Left colon (tissue), 2 donors: ENCODE measurements around the gene IPCEF1. TPM values are rescaled to one million over a fixed set of nuclear protein-coding genes. Genes with fewer than 3 reads are reported as not detected.

ENCODE experiments used
- ATAC-seq: fragments of 200-7000 bp; cut with Tn5 transposase; one replicate; pipeline ENCODE4 v1.9.1; 2020; ENCODE audit warnings: mild to moderate bottlenecking, moderate library complexity
- DNase-seq, 2 donors: peaks; one replicate each; pipeline ENCODE4 v3.0.0-alpha.2; 2020
- intact Hi-C, 2 donors: fragments of 100-400 bp; cut with DNase I in 1 of 2; cut with micrococcal nuclease in 1 of 2; formaldehyde crosslinking; loops; one replicate each; pipeline versions ENCODE4 v1.11.2 to v1.14.0; 2022; cut with DNase I, micrococcal nuclease
- total RNA-seq, 2 donors: library from RNA; stranded (reverse); fragmentation: NEBNext Ultra II Directional; extraction: Animal tissue kit (Norgen Biotek cat#: 25700); gene quantifications; one replicate each; pipeline ENCODE4 v1.2.1, GENCODE V29; 2021
- donor health status: DM: no; HTN: no; CAD: no.
- donor health status: DM: yes; HTN: yes; CAD: no.

Gene IPCEF1
- total RNA-seq, 2 donors from 2014 or later, result 1.2 to 1.8 TPM

DNA sequence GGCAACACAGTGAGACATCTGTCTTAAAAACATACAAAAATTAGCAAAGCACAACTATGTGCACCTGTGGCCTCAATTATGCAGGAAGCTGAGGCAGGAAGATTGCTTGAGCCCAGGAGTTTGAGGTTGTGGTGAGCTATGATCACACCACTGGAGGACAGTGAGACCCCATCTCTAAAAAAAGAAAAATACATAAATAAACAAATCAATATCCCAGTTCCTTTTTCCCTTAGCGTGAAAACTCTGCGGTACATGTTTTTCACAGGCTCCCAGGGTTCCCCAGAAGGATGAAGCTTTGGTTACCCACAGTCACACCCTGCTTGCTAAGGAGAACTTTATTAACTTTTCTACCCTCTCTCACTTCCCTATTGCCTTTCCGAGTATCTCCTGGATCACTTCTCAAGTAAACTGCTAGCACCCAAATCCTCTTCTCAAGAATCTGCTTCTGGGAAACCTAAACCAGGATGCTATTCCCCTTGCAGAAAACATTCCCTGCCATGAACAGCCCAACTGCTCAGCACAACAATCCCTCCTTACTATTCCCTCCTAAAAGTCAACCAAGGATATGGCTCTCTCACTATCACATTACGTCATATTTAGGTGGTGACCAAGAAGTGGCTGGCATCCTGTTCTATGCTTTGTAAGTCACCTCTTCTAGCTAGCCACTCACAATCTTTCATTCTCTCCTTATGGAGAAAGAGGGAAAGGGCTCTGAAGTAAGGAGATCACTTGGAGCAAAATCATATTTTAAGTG is 122.4 kb downstream of the IPCEF1 start:
- intact Hi-C loops, result no loop called here
- DNase-seq (no peak), ATAC-seq (no peak)

- ATAC-seq (no peak), DNase-seq (no peak)
- intact Hi-C loops, result no loop called here
These were observed 123.2 kb downstream of the IPCEF1 start for GRCh38 chr6:154233383-154233782.

DNA sequence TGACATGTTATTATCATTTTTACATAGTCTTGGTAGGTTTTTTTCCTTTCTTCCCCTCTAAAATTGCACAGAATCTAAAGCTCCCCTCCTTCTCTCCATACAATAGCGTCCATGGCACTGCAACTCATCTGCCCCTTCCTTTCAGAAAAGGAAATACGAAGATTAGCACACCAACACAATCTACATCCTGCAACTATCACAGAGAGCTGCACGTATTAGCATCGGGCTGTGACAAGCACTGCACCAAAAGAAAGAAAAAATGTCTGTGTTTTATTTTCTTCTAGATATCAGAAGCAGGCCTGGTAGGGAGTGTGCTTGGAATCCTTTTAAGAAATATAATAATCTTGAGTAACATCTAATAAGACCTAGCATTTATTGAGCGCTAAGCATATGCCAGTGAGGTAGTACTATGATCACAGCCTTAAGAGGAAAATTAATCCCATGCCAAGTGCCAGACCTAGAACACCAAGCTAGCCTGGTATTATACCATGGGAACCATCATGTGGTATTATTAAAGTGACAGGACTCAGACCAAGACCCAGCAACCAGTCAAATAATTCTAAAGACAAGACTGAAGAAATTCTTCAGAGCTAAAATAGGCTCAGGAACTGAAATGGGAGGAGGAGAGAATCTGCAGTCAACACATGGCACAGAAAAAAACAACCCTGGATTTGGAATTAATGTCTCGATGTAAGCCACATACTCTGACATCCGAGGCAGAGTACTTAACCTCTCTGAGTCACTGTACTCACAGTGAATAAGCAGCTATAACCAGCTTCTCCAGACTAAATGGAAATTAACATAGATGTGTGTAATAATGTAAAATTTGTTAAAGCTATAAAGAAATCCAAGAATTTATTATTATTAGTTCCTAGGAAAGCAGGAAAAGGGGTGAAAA is 124.3 kb downstream of the IPCEF1 start:
- DNase-seq (no peak), ATAC-seq (no peak)
- intact Hi-C loops, result no loop called here

- ATAC-seq (no peak), DNase-seq (no peak)
- intact Hi-C loops, result no loop called here
These were observed 125.5 kb downstream of the IPCEF1 start for GRCh38 chr6:154230910-154231595.

DNA sequence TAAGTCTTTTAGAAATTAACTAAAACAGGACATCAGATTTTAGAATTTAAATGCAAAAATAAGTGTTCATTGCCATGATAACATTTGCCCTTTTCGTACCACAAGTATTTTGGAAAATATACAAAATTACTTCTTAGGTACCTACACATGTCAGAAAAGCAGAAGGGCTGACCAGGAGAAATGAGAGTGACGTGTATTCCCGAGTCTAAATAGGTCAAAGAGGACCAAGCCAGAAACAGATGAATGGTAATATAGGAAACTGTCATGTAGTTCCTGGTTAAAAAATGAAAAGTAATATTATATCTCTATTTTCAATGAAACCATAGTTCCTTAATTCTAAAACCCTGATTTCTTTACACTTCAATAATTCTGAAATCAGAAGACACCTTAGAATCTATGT is 126.2 kb downstream of the IPCEF1 start:
- intact Hi-C loops, result no loop called here
- DNase-seq, result no peak
- ATAC-seq, result no peak

DNA sequence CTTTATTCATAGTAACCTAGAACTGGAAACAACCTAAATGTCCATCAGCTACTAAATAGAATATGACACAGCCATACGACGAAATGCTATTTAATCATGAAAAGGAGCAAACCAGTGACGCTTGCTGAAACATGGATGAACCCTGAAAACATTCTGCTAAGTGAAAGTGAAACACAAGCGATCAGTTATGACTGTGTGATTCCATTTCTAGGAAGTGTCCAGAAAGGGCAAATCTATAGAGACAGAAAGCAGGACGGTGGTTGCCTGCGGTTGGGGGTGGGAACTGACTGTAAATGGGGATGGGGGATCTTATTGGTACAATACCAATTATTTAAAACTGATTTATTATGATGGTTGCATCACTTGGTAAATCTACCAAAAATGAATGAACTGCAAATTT is 126.8 kb downstream of the IPCEF1 start:
- ATAC-seq, result no peak
- intact Hi-C loops, result no loop called here

DNA sequence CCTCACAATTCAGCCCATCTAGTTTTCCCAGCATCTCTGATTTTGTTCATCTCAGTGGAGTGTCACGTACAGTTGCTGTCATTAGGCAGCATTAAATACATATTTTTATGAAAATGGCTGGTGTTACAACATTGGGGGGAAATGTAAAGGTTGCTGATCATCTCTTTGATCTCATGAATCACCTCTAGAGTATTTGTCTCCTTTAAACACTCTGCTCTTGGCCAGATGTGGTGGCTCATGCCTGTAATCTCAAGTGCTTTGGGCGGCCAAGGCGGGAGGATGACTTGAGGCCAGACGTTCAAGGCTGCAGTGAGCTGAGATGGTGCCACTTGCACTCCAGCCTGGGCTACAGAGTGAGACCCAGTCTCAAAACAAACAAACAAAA is 128.1 kb downstream of the IPCEF1 start:
- intact Hi-C loops, result no loop called here
- no peak for DNase-seq
- ATAC-seq, result no peak

More for the DNA sequence above, 126.8 kb downstream of the IPCEF1 start:
- no peak for DNase-seq

GRCh38 chr6:154227862-154228520 is 128.6 kb downstream of the IPCEF1 start:
- intact Hi-C loops, result no loop called here
- ATAC-seq (no peak), DNase-seq (no peak)

GRCh38 chr6:154226461-154226860 is 130.1 kb downstream of the IPCEF1 start:
- no peak for ATAC-seq
- no peak for DNase-seq
- intact Hi-C loops, result no loop called here

- intact Hi-C loops, result no loop called here
- DNase-seq (no peak), ATAC-seq (no peak)
These were observed 133.3 kb downstream of the IPCEF1 start for GRCh38 chr6:154223296-154223695.

DNA sequence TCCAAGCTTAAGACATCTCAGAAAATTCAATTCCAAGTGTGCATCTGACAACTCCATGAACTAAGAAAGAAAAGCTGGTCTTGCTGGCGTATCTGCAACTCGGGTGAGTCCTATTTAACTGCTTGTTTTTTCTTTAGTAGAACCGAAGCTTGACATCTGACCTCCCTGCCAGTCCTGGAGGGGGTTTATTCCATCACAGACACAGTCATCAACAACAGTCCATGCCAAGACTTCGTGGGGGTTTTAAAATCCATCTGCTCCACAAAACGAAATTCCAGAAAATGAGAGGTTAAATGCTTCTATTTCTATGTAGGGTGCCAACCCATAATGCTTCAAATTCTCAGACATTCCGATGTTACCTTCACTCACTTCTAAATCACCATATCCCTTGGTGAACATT is 133.9 kb downstream of the IPCEF1 start:
- intact Hi-C loops, result no loop called here
- no peak for DNase-seq
- ATAC-seq, result no peak

DNA sequence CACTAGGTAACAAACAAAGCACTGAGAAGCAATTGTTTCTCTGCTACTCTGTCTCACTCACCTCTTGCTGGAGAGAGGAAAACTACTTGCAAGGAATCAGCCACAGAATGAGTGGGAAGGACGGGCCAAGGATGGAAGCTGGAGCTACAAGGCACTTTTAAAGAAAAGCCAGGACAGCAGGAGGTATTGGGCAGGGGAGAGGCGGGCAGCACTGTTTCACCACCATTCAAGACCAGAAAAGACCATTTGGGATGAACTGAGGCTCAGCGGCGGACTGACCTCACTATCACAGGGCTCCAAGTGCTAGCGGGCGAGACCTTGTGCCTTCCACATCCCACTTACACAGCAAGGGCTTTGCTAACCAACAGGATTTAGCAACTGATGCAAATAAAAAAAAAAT is 137.4 kb downstream of the IPCEF1 start:
- ATAC-seq, result no peak
- DNase-seq, result no peak
- intact Hi-C loops, result no loop called here

- no peak for DNase-seq
- no peak for ATAC-seq
- intact Hi-C loops, result no loop called here
These were observed 137.8 kb downstream of the IPCEF1 start for GRCh38 chr6:154218787-154219186.

GRCh38 chr6:154218301-154218700 is 138.3 kb downstream of the IPCEF1 start:
- intact Hi-C loops, result no loop called here
- ATAC-seq, result no peak
- no peak for DNase-seq

- intact Hi-C loops, result no loop called here
- ATAC-seq (no peak), DNase-seq (no peak)
These were observed 142.8 kb downstream of the IPCEF1 start for GRCh38 chr6:154213782-154214181.

- ATAC-seq (no peak), DNase-seq (no peak)
- intact Hi-C loops, result no loop called here
These were observed 145.9 kb downstream of the IPCEF1 start for GRCh38 chr6:154210678-154211077.

DNA sequence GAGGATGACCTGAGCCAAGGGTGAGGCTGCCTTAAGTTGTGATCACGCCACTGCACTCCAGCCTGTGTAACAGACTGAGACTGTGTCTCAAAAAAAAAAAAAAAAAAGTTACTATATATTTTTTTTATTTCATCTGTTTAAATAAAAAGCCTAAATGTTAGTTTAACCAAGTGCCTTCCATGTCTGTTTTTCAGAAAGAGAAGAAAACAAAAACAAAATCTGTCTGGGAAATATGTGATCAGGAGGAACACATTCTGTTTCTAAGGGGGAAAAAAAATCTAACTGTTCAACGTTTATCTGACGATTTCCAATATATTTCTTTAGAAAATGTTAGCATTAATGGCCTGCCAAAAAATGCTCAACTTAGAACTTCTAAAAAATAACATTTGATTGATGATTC is 147.0 kb downstream of the IPCEF1 start:
- ATAC-seq, result no peak
- no peak for DNase-seq
- intact Hi-C loops, result no loop called here

DNA sequence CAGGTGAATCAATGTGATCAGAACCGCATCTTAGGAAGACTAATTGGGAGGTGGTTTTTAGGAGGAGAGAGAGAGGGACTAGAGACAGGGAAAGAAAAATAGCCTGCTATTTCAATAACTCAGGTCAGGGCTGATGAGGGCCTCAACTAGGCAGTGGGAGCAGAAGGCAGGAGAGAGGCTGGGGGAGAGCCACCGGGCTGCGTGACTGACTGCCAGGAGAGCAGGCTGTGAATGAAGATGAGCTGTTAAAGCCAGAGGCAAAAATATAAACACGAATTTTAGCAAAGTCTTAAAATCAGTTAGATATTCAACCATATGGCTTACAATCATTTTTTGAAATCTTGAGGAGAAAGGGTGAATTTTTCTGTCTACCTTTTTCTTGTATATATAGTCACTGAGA is 149.6 kb downstream of the IPCEF1 start:
- DNase-seq (no peak), ATAC-seq (no peak)
- intact Hi-C loops, result no loop called here

DNA sequence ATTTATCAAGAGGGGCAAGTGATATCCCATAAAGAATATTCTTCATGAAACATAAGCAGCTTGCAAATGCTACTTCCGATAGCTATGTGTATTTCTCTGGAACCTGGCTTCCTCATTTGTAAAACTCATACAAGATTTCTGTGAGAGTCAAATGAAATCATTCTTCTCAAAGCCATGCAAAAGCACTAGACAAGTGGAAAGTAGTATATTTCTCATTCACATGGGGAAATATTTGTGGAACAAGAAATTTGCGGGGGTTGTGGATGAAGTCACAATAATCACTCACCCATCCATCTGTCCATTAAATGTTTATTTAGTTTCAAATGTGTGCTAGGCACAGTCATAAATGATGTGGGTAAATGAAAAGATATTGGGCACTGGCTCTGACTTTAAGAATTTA is 150.5 kb downstream of the IPCEF1 start:
- DNase-seq, result no peak
- ATAC-seq, result no peak
- intact Hi-C loops, result no loop called here
